ENCODE measurements around the gene ABCD1.
"Not testable (repeated sequence)": the region's sequence is repeated elsewhere in the genome, so short reads cannot be mapped to it uniquely, and the experiment has no call there.

Gene ABCD1

DNA sequence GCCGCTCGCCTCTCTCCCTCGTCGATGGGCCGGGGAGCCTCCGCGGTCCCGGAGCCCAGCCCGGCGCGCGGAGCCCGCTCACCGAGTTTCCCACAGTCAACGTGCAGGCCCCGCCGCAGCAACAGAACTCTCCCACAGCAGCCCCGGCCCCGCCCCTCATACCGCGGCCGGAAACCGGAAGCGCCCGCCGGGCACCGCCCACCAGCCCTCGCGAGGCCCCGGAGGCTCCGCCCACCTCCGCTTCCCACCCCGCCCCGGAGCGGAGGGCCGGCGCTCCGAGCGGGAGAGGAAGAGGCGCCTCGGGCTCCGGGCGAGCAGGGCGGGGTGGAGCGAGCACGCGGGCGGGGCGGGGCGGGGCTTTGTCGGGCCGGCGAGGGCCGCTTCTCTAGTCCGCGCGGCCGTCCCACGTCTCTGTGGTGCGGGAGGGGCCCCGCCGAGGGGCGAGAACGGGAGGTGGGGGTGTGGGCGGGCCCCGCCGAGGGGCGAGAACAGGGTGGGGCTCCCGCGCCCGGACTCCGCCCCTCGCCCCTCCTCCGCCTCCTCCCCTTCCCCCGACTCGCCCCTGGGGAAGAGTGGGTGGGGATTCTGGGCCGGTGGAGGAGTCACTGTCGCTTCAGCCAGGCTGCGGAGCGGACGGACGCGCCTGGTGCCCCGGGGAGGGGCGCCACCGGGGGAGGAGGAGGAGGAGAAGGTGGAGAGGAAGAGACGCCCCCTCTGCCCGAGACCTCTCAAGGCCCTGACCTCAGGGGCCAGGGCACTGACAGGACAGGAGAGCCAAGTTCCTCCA is at the start of gene ABCD1, which contains the start of gene BCAP31:
Gene ABCD1 (plus strand): TSS at position 605 of the 787 bp plus-strand sequence. CDS start 411 bp downstream, outside the sequence.
Gene BCAP31 (minus strand): TSS at position 136 of the 787 bp plus-strand sequence. CDS start 1,143 bp downstream, outside the sequence.
- DNase-seq, result peak; percentile 86

DNA sequence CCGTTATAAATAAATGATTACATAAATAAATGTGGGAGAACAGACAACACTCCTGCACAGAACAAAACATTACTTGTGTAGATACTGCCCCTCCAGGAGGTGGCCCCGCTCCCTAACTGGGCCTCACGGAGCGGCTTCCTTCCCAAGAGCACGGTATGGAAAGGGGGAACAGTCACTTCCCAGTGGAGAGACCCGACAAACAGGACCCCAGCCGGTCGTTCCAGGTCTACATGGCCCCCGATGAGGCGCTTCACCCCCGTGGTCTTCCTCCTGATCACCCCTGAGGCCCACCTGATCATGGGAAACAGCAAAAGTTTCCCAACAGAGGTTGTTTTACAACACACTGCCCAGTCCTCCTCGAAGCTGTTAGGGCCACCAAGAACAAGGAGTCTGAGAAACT is 43.5 kb upstream of the ABCD1 start:
- DNase-seq, result no peak

DNA sequence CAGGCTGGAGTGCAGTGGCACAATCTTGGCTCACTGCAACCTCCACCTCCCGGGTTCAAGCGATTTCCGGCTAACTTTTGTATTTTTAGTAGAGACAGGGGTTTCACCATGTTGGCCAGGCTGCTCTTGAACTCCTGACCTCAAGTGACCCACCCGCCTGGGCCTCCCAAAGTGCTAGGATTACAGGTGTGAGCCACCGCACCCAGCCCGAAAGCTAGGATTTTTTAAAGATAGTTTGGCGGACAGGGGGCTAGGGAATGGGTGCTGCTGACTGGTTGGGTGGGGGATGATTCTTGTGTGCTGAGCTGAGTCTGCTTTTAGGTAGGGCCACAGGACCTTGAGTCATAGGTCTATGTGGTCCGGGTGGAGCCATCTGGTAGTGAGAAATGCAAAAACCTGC is 41.2 kb upstream of the ABCD1 start:
- not testable (repeated sequence) for DNase-seq

DNA sequence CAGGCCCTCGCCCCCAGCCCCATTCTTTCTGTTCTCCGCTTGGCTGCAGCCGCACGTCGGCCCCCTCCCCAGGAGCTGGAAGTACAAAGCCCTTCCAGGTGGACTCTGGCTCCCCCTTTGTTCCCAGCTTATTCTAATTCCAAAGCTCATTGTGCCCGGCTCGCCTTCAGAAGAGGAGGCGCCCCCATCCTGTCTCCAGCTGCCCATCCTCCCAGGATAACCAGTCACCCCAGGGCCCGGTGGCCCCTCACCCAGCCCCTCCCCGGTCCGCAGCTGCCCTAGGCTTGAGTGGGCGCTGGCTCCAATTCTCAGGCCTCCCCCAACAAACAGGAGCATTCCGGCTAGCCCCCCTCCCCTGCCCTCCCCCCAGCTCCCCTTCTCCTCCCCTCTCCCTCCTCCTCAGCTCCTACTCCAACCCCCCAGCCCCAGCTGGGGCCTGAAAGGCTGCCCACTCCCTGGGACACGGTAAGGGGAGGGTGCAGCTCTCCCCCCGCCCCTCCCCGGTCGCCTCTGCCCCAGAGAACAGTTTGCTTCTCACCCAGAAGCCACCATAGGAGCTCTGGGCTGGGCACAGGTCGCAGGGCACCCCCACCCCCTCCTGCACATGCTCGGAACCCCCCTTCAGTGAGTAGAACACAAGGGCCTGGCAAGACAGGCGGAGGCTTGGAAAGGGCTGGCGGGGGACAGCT is 40.0 kb upstream of the ABCD1 start:
- DNase-seq, result no peak

DNA sequence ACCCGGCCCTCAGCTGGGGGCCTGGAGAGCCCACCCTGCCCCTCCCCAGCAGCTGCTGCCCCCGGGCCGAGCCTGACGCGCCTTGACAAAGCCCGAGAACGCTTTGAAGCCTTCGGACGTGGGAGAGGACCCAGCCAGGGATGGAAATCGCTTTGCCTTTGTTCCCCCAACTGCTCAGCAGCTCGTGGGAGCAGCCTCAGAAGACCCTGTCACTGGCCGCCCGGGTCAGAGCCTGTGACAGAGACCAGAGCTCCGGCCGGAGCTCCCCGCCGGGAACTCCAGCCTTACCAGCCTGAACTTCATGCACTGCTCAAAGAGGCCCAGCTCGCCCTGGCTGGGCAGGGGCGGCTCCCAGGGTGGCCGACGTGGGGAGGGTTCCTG is 39.5 kb upstream of the ABCD1 start:
- no peak for DNase-seq

DNA sequence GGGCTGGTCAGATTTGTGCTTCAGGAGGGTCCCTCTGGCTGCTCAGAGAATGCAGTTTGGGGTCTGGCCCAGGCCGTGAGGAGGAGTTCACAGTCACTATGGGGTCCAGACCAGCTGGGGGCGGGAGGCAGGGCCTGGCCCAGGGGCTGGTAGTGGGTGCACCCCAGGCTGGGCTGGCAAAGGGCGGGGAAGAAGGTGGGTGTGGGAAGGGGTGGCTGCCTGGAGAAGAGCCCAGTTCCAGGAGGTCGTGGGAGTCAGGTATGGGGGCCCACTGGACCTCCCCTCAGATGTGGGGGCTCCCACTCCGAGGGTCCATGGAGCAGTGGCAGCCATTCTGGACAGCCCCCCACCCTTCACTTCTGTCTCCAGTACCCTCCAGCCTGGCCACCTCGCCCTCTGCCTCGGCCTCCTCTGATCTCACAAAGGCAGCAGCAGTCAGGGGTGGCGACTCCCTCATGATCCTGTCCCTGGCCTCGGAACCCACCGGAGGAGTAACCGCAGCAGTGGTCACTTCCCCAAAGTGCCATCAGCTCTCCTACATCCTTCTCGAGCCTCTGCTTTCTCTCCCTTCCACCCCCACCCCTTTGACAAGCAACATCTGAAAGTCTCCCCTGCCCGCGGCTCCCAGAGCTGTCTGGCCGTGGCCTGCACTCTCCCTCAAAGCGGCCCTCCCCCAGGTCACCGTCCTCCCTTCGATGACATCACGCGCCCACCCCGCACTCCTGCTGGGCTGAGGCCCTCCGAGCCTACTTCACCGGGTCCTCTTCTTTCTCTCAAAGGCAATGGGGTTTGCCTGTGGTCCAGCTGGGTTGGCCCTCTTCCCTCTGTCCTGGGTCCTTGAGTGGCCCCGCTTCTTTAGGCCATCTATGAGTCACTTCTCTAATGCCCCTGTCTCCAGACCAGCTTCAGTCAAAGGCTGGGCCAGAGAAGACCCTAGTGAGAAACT is 38.6 kb upstream of the ABCD1 start:
- no peak for DNase-seq

DNA sequence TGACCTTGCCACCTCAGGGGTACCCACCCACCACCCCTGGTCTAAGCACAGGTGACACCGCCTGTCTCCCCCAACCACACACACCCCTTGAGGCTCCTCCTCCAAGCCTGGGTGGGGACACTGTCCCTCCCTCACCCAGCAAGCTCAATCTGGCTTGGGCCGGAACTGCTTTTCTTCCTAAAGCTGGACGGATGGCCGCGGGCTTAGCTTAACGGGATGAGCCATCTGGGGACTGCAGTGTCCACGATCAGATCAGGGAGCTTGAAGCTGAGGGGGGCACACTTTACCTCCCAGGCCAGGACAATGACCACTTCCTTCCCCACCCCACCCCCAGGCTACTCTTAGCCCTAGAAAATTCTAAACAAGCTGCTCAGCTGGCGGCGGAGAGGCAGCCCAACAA is 37.9 kb upstream of the ABCD1 start:
- no peak for DNase-seq

DNA sequence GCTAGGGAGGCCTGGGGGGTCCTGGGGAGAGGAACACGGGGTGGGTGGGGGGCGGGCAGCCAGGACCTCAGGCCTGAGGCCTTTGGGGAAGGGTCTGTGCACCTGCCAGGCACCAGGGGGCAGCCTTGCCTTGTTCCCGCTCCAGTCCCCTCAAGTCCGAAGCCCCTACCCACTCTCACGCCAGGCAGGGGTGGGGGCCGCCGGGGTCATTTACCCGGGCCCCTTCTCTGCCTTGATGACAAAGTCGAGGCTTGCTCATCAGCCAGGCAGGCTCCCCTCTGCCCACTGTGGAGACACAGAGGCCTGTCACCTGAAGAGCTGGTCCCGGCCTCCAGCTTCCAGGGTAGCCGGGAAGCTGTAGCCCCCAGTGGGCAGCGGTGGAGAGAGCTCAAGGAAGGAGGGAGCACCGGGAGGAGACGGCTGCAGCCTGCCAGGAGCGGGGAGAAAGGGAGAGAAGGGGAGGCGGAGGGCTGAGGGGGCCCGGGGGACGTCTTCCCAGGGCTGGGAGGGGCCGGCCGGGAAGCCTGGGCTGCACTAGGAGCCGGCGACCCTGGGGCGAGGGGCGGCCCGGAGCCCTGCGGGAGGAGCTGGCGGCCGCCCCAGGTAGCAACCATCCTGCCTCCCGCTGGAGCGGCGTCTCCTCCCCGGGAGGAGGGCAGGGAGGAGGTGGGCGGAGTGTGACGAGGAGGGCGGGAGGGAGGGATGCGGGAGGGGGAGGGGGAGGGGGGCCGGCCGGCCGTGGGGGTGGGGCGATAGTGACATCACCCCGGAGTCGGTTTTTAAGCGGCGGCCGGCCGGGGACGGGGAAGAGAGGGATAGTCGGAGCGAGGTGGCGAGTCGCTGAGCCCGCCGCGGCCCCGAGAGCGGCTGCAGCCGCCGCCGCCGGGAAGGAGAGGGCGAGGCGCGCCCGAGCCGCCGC is 37.3 kb upstream of the ABCD1 start, which contains the start of gene SLC6A8:
Gene SLC6A8 (plus strand): TSS at position 806 of the 919 bp plus-strand sequence. CDS start 649 bp downstream, outside the sequence.
- DNase-seq, result peak; percentile 69

DNA sequence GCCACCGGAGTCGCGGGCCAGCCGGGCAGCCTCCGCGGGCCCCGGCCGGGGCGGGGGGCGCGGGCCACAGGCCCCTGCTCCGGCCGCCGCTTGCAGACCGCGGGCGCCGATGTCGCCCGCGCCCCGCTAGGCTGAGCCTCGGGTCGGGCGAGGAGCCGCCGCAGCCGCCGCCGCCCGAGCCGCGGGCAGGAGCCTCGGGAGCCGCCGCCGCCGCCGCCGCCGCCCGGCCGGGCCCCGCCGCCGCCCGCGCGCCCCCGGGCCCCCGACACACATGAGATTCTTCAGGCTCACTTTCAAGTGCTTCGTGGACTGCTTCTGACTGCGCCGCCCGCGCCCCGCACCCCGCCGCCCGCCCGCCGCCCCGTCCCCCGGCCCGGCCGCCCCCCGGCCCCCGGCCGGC is 36.6 kb upstream of the ABCD1 start:
- DNase-seq, result no peak

DNA sequence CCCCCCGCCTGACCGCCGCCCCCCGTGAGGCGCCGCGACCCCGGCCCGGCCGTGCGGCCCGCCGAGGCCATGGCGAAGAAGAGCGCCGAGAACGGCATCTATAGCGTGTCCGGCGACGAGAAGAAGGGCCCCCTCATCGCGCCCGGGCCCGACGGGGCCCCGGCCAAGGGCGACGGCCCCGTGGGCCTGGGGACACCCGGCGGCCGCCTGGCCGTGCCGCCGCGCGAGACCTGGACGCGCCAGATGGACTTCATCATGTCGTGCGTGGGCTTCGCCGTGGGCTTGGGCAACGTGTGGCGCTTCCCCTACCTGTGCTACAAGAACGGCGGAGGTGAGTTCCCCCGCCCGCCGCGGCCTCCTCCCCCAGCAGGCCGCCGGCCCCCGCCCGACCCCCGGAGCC is 36.1 kb upstream of the ABCD1 start:
- no peak for DNase-seq

DNA sequence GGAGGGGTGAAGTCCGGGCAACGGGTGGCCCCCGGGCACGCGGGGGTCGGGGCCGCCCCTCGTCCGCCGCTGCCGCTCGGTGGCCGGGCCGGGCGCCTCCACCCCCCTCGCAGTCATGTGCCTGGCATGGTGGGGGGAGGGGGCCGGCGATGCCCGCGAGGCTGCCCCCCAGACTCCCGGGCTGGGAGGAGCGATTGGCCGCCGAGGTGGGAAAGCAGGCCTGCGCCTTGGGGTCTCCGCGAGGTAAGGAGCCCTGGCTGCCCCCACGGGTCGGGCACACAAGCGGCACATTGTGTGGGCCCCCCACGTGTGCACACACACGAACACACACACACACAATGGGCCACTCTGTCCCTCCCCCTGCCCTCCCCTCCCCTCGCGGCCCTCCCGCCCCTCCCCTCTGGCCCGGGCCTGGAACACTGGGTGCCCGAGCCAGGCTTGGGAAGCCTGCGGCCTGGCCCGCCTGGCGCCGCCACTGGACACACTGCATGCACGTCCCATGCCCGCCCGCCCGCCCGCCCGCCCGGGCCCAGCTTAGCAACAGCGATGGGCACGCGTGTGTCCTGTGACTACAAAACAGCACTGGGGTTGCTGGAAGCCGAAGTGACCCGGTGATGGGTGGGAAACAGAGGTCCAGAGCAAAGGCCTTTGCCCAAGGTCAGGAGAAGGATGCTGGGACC is 35.6 kb upstream of the ABCD1 start:
- DNase-seq, result peak; percentile 76

DNA sequence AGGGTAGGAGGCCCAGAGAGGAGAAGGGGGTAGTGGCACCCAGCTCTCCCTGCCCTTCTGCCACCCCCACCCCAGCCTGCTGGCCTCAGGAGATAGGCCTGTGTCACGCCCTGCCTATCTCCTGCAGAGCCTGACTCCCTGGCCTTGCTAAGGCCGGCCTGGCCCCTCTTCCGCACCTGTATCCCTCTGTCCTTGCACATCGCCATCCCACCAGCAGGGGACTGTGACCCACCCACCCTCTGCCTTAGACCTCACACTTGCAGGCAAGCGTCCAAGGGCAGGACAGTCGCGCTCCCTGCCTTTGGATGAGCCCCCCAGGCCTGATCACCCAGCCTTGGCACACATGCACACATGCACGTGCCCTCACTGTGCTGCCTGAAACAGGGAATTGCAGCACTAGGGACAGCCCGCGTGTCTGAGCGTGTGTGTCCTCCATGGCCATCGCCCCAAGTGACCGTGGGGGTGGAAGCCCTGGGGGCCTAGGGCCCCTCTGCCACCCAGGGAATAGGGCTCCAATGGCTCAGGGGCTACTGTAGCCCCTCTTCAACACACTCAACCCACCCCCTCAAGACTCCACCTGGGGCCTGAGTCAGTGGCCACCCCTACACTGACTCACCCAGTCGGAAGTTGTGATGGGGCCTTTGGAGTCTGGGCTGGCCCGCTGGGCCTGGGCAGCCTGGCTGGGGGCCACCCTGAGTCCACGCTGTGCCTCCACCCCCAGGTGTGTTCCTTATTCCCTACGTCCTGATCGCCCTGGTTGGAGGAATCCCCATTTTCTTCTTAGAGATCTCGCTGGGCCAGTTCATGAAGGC is 34.8 kb upstream of the ABCD1 start:
- no peak for DNase-seq

DNA sequence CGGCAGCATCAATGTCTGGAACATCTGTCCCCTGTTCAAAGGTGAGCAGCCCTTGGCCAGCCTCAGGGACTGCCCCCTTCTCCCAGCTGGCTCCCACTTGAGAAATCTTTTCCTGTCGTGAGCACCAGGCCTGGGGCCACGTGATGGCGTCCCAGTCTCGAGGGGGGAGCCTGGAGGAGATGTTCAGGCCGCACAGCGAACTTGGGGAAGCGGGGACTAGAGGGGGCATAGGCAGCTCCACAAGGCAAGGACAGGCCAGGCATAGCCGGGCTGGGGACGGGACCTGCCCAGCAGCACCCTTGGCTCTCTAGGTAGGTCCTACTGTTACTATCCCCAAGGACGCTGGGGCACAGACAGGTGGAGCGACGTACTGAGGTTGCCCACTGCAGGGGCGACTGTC is 34.2 kb upstream of the ABCD1 start:
- no peak for DNase-seq

DNA sequence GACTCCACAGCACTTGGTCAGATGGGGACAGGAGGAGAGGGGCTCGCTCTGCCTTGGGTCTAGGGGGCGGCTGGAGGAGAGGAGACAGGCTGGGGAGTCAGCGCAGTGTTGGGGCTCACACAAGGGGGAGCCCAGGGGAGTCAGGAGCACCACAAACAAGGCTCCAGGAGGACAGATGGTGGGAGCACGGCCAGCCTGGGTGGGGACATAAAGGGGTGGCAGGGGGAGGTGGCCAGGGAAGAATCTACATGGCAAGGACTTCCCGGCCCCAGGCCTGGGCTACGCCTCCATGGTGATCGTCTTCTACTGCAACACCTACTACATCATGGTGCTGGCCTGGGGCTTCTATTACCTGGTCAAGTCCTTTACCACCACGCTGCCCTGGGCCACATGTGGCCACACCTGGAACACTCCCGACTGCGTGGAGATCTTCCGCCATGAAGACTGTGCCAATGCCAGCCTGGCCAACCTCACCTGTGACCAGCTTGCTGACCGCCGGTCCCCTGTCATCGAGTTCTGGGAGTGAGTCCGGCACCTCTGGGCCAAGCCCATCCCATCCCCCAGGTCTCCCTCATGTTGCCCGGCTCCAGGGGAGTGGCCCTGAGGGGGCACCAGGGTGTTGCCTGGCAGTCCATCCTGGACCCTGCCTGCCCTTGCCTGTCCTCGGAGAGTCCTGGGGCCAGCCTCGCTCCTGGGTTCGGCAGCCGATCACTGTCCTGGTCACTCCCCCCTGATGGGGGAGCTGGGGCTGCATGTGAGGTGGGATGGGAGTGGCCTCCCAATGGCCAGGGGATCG is 33.4 kb upstream of the ABCD1 start:
- DNase-seq, result not testable (repeated sequence)

DNA sequence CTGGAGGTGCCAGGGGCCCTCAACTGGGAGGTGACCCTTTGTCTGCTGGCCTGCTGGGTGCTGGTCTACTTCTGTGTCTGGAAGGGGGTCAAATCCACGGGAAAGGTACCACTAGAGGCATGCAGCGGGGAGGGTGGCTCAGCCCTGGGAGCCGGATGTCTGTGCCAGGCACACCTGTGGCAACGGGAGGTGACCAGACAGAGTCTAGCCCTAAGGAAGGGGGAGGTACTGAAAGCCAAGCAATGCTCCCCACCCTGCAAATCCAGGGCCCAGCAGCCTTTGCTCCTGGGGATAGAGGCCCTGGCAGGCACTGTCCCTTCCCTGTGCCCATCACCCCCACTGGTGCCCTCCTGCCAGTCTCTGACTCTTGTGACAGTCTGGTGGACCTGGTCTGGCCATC is 32.7 kb upstream of the ABCD1 start:
- no peak for DNase-seq

DNA sequence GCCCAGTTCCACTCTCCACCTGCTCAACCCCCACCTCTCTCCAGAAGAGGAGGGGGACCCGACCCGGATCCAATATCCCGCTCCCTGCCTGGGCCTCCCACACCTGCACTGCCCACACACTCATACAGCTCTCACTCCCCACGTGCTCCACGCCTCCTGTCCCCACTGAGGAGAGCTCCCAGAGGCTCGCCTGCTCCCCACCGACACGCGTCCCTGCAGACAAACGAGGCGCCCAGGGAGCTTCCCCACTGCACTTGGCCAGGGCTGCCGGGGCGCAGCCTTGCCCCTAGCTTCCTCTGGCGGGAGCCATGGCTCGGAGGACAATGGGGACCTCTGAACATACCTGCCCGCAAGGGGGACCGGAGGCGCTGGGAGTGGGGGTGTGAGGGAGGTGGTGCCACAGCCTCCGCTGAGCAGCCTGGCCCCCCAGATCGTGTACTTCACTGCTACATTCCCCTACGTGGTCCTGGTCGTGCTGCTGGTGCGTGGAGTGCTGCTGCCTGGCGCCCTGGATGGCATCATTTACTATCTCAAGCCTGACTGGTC is 32.0 kb upstream of the ABCD1 start:
- DNase-seq, result no peak

DNA sequence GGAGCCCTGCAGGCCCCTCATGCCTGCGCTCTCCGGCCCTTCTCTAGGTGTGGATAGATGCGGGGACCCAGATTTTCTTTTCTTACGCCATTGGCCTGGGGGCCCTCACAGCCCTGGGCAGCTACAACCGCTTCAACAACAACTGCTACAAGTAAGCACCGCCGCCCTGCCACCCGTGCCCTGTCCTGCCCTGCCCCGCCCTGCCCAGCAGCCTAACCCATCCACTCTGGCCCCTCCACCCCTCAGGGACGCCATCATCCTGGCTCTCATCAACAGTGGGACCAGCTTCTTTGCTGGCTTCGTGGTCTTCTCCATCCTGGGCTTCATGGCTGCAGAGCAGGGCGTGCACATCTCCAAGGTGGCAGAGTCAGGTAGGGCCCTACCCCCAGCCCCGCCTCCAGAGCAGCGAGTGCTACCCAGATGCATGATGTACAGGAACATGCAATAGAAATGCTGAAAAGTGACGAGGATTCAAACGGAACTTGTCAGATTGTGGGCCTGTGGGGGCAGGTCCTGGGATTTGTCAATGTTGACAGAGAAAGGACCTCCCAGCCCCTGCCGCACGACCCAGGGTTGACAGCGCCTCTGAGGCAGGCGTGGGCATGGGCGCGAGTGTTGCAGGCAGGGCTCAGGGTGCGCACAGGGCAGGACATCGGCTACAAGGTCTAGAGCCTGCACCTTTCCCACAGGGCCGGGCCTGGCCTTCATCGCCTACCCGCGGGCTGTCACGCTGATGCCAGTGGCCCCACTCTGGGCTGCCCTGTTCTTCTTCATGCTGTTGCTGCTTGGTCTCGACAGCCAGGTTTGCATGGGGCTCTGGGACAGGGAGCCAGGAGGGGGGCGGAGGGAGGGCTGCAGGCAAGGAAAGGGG is 31.2 kb upstream of the ABCD1 start:
- DNase-seq, result no peak

DNA sequence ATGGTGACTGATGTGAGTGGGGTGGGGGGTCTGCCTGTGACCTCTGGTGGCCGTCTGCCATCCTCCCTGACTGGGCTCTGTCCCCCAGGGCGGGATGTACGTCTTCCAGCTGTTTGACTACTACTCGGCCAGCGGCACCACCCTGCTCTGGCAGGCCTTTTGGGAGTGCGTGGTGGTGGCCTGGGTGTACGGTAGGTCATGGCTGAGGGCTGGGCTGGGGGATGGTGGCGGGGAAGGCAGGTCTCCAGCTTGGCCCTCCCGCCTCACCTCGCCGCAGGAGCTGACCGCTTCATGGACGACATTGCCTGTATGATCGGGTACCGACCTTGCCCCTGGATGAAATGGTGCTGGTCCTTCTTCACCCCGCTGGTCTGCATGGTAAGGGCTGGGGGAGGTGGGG is 30.4 kb upstream of the ABCD1 start:
- not testable (repeated sequence) for DNase-seq
